K562 (cell line): ENCODE results near the gene ZBTB47. TPM values are rescaled to one million over a fixed set of nuclear protein-coding genes. Genes with fewer than 3 reads are reported as not detected.

Experiments
- AFF1 ChIP-seq, 2 experiments: fragments of 450-650 bp; IDR thresholded peaks; 2 replicates each; pipeline ENCODE4 v1.6.1; 2018; ENCODE audit warnings: mild to moderate bottlenecking in 2 of 2, low read depth in 1 of 2; ENCODE audit not compliant: partially characterized antibody in 2 of 2
- ATF7 ChIP-seq: fragments of 450-650 bp; IDR thresholded peaks from 2 replicates; pipeline ENCODE4 v1.7.1; 2014; ENCODE audit warnings: mild to moderate bottlenecking, moderate library complexity
- FOXJ2 ChIP-seq: fragments of 200-800 bp; sonication (Bioruptor generic); IDR thresholded peaks from 2 replicates; pipeline ENCODE4 v1.6.1; 2016; ENCODE audit warnings: missing genetic modification characterization, missing compliant biosample characterization
- HES1 ChIP-seq: fragments of 450-650 bp; IDR thresholded peaks from 2 replicates; pipeline ENCODE4 v1.6.1; 2016; ENCODE audit warnings: low read depth, mild to moderate bottlenecking, moderate library complexity
- MCM2 ChIP-seq: fragments of 450-650 bp; IDR thresholded peaks from 2 replicates; pipeline ENCODE4 v1.6.1; 2017; ENCODE audit warnings: low read depth, mild to moderate bottlenecking
- MNT ChIP-seq, 2 experiments: fragments of 450-650 bp; conservative IDR thresholded peaks; 2 replicates each; pipeline ENCODE4 v1.6.1; 2017; ENCODE audit warnings: mild to moderate bottlenecking in 2 of 2, moderate library complexity in 2 of 2
- MXI1 ChIP-seq: IDR thresholded peaks from 2 replicates; pipeline ENCODE4 v1.6.1; 2011; ENCODE audit warnings: low read depth, mild to moderate bottlenecking, improper control_type of control experiment, low read length
- SAFB2 ChIP-seq: fragments of 200-400 bp; formaldehyde crosslinking; IDR thresholded peaks from 2 replicates; pipeline ENCODE4 v1.6.1; 2018; ENCODE audit warnings: borderline replicate concordance, low read length, low read depth, moderate library complexity; ENCODE audit not compliant: severe bottlenecking
- SNIP1 ChIP-seq: fragments of 450-650 bp; IDR thresholded peaks from 2 replicates; pipeline ENCODE4 v1.7.1; 2017; ENCODE audit warnings: low read depth, mild to moderate bottlenecking
- SRSF9 ChIP-seq: fragments of 200-400 bp; formaldehyde crosslinking; IDR thresholded peaks from 2 replicates; pipeline ENCODE4 v1.6.1; 2017; ENCODE audit warnings: low read depth, low read length, borderline replicate concordance
- TBL1XR1 ChIP-seq, 2 experiments: IDR thresholded peaks; 2 replicates each; pipeline ENCODE4 v1.6.1; 2012; ENCODE audit warnings: improper control_type of control experiment in 2 of 2, low read length in 2 of 2, mild to moderate bottlenecking in 1 of 2
- TEAD4 ChIP-seq, 2 experiments: sonication (generic) in 1 of 2; formaldehyde crosslinking in 1 of 2; IDR thresholded peaks; 2 replicates each; pipeline versions ENCODE4 v1.6.1 to v1.8.0; 2012 to 2022; ENCODE audit warnings: borderline replicate concordance in 1 of 2, inconsistent platforms in 1 of 2, low read length in 1 of 2, mild to moderate bottlenecking in 1 of 2, missing genetic modification reagents in 1 of 2
- TOE1 ChIP-seq, 2 experiments: fragments of 450-650 bp in 1 of 2; sonication (generic) in 1 of 2; formaldehyde crosslinking in 1 of 2; IDR thresholded peaks; 2 replicates each; pipeline versions ENCODE4 v1.7.1 to v1.8.0; 2016 to 2022; ENCODE audit warnings: borderline replicate concordance in 2 of 2, mild to moderate bottlenecking in 2 of 2, antibody characterized with exemption in 1 of 2, inconsistent platforms in 1 of 2, low read depth in 1 of 2, missing genetic modification reagents in 1 of 2, moderate library complexity in 1 of 2
- ZNF316 ChIP-seq: fragments of 450-650 bp; IDR thresholded peaks from 2 replicates; pipeline ENCODE4 v1.6.1; 2016
- ZNF830 ChIP-seq: fragments of 250-450 bp; sonication (Bioruptor Pico); IDR thresholded peaks from 2 replicates; pipeline ENCODE4 v1.5.0; 2021; ENCODE audit warnings: mild to moderate bottlenecking
- polyA plus RNA-seq, 8 experiments: library from polyadenylated mRNA; depleted of rRNA in 4 of 8; stranded (reverse) in 5 of 8; unstranded in 3 of 8; fragments of >200 nt; fragmentation: Nextera tagmentation in 2 of 8; fragmentation: Illumina TruSeq in 1 of 8; extraction: Ambion mirVana in 2 of 8; extraction: Trizol in 1 of 8; gene quantifications; 2 replicates each; pipeline versions ENCODE4 v1.2.1 to v1.2.3, GENCODE V29; 2011 to 2014; ENCODE audit warnings: inconsistent platforms in 1 of 8, missing spikeins in 1 of 8
- total RNA-seq, 7 experiments: library from RNA; depleted of rRNA in 6 of 7; stranded (reverse); fragments of >200 nt in 6 of 7; fragmentation: Illumina TruSeq in 2 of 7; extraction: Trizol in 2 of 7; gene quantifications; 2 replicates each; pipeline versions ENCODE4 v1.2.1 to v1.2.3, GENCODE V29; 2011 to 2021; ENCODE audit warnings: low replicate concordance in 1 of 7
- TF ChIP-seq, protein P1 (sequence below): sonication (generic); formaldehyde crosslinking; IDR thresholded peaks from 2 replicates; pipeline ENCODE4 v1.8.0; 2022; ENCODE audit warnings: missing genetic modification reagents, mild to moderate bottlenecking, moderate library complexity, borderline replicate concordance
- TF ChIP-seq, protein P2 (sequence below): fragments of 250-450 bp; sonication (Bioruptor Pico); IDR thresholded peaks from 2 replicates; pipeline ENCODE4 v1.9.0; 2021; ENCODE audit warnings: mild to moderate bottlenecking, inconsistent platforms

The ZBTB47 gene
- total and polyA plus RNA-seq, 9 of the 15 experiments (the other 6 are each of a cell fraction or from before 2014, with no cell fraction given) = 0.11 to 4.6 (median 1.7) TPM; not detected in 1

DNA sequence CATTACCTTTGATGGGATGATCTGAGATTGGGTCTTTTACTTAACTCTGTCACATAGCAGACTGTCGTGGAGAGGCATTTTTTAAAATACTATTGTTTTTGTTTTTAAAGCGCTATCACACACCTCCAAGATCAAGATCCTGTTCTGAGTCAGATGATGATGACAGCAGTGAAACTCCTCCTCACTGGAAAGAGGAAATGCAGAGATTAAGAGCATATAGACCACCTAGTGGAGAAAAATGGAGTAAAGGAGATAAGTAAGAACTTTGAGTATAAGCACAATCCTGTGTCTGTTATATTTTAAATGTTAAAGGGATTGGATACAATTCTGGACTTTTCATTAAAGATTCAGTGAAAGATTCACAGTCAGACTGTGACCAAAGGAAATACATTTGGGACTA is 18.4 kb upstream of the ZBTB47 start (continued):
- TF ChIP-seq AFF1 (IDR thresholded peaks at IDR 0.05; ENCODE audit: low read depth in 1 of 2, partially characterized antibody in 2 of 2) (peak in 1 of 2 experiments; percentile 50), MXI1 (no peak), MCM2 (no peak), ZNF830 (no peak), SNIP1 (no peak), FOXJ2 (tag) (0 out of 2 replicates have a peak, but pooled peaks have one; percentile 26), SRSF9 (no peak), TOE1 (IDR thresholded peaks at IDR 0.05; ENCODE audit: borderline replicate concordance) (no peak; the same call in 1 of the 2 replicates), TOE1 (CRISPR knock-in tag; IDR thresholded peaks at IDR 0.05; ENCODE audit: borderline replicate concordance, low read depth) (no peak), TBL1XR1 (IDR thresholded peaks at IDR 0.05; ENCODE audit: low read length in 2 of 2) (no peak), SAFB2 (no peak), HES1 (no peak), MNT (conservative IDR thresholded peaks at IDR 0.05) (peak; percentile 19 to 37; a peak in 1 of 4 replicates), ATF7 (peak; percentile 53; the same call in 1 of the 2 replicates), ZNF316 (no peak), TEAD4 (IDR thresholded peaks at IDR 0.05; ENCODE audit: low read length) (peak; percentile 52), TEAD4 (CRISPR knock-in tag; IDR thresholded peaks at IDR 0.05; ENCODE audit: borderline replicate concordance) (no peak)
- TF ChIP-seq, protein P1, sequence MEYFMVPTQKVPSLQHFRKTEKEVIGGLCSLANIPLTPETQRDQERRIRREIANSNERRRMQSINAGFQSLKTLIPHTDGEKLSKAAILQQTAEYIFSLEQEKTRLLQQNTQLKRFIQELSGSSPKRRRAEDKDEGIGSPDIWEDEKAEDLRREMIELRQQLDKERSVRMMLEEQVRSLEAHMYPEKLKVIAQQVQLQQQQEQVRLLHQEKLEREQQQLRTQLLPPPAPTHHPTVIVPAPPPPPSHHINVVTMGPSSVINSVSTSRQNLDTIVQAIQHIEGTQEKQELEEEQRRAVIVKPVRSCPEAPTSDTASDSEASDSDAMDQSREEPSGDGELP (CRISPR knock-in tag) = no peak
- TF ChIP-seq, protein P2, sequence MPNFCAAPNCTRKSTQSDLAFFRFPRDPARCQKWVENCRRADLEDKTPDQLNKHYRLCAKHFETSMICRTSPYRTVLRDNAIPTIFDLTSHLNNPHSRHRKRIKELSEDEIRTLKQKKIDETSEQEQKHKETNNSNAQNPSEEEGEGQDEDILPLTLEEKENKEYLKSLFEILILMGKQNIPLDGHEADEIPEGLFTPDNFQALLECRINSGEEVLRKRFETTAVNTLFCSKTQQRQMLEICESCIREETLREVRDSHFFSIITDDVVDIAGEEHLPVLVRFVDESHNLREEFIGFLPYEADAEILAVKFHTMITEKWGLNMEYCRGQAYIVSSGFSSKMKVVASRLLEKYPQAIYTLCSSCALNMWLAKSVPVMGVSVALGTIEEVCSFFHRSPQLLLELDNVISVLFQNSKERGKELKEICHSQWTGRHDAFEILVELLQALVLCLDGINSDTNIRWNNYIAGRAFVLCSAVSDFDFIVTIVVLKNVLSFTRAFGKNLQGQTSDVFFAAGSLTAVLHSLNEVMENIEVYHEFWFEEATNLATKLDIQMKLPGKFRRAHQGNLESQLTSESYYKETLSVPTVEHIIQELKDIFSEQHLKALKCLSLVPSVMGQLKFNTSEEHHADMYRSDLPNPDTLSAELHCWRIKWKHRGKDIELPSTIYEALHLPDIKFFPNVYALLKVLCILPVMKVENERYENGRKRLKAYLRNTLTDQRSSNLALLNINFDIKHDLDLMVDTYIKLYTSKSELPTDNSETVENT = no peak
